Sigmoid colon (tissue), 4 donors: Measurements from ENCODE around the gene CRYBB3.

Experiments
- CTCF ChIP-seq, 4 experiments: fragments of 450-650 bp in 3 of 4; fragments of 200-600 bp in 1 of 4; IDR thresholded peaks; one replicate each; pipeline ENCODE4 v1.5.1; 2016 to 2019; ENCODE audit warnings: antibody characterized with exemption in 4 of 4, mild to moderate bottlenecking in 3 of 4, moderate library complexity in 2 of 4
- POLR2A ChIP-seq, 2 donors: fragments of 450-650 bp; IDR thresholded peaks; one replicate each; pipeline ENCODE4 v1.6.1; 2016; ENCODE audit warnings: antibody characterized with exemption in 2 of 2, mild to moderate bottlenecking in 2 of 2, moderate library complexity in 2 of 2
- POLR2AphosphoS5 ChIP-seq, 4 donors: sonication (generic); formaldehyde crosslinking; IDR thresholded peaks; one replicate each; pipeline ENCODE4 v1.6.1; 2017; ENCODE audit warnings: antibody characterized with exemption in 4 of 4

GRCh38 chr22:25186140-25186539 lies 13.5 kb upstream of the CRYBB3 start:
- no peak for TF ChIP-seq POLR2A (IDR thresholded peaks at IDR 0.05)
- TF ChIP-seq POLR2AphosphoS5 (IDR thresholded peaks at IDR 0.05): no peak
- no peak for TF ChIP-seq CTCF (IDR thresholded peaks at IDR 0.05)
